HK-2 (cell line): ENCODE data around the gene TMTC1.
"Not testable (repeated sequence)": the region's sequence is repeated elsewhere in the genome, so short reads cannot be mapped to it uniquely, and the experiment has no call there.

Experiments
- DNase-seq: peaks from one replicate; pipeline ENCODE4 v3.0.0-alpha.2; 2018; ENCODE audit not compliant: unreplicated experiment

The TMTC1 gene

DNA sequence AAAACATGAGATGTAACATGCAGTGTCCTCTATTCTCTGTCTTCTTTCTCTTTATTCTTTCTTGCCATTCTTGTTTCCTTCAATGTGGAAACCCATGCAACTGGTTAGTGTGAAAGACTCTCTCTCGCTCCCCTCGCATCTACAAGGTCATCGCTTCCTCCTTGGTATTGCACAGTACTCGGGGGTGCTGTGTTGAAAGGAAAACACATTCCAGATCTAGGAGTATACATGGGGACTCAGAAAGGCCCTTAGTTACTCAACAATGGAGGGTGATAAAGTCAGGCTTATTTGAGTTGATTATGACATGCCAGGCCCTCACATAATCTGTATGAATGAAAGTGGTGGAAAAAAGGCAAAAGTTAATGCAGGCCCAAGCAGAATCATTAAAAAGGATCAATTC is 210.8 kb downstream of the TMTC1 start:
- DNase-seq: no peak

DNA sequence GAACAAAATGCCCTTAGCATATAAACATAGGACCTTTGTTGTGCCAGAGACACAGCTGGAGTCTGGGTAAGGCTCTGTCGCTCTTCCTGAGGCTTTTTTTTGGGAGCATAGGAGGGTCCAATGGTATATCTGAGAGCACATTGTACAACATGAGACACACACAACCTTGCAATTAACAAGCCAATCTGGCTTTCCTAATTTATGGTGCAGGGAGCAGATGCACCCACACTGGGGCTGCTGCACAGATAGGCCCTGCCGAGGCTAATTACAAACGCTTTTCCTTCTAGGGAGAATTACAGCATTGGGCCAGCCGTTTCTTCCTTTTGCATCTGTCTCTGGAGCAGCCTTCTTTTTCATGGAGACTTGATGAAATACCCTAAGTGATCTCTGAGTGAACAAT is 211.3 kb downstream of the TMTC1 start:
- DNase-seq: no peak

DNA sequence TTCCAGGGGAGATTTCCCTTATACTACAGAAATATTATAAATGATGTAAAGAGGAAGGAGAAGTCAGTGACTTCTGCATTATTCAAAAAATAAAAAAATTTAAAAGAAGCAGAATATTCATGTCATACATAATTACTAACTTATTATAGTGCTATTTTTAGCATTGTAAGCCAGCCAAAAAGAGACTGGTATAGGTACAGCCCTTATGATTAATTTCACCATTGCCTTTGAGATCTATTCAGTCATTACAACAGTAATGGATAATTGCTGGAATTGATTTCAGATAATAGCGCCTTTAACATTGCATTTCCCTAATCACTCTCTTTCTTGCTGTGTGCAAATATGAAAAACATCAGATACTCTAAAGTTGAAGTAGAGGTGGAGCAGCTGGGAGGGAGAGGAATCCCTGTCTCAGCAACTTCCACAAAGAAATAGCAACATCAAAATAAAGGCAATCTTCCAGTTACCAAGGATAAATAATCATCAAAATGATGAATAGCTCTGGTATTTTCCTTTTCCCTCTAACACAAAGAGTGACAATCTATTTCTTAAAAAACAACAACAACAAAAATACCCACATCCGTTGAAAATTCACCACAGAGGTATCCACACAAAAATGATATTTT is 214.5 kb downstream of the TMTC1 start:
- DNase-seq: no peak

DNA sequence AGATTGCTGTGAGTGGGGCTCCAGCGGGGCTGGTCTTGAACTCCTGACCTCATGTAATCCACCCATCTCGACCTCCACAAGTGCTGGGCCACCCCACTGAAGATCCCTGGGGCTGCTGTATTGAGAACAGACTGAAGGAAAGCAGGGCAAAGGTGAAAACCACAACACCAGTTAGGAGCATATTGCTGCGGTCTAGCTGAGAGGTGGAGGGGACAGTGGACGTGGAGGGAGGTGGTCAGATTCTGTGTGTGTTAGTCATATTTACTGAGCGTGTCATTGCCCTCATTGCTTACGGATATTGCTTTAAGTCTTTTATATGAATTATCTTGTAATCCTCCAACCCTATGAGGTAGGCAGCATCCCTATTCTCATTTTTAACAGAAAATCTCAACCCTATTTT is 217.3 kb downstream of the TMTC1 start:
- no peak for DNase-seq

DNA sequence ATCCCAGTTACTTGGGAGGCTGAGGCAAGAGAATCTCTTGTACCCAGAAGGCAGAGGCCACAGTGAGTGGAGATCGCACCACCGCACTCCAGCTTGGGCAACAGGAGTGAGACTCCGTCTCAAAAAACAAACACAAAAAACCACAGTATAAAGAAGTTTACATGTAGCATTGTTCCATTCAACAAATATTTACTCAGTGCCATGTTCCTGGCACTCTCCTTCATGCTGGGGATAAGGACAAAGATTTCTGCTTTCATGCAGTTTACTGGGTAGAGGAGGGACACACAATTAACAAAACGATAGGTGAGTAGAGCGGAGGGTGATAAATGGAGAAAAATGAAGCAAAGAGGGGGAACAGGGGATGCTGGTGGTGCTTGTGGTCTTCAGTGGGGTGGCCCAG is 218.0 kb downstream of the TMTC1 start:
- no peak for DNase-seq

DNA sequence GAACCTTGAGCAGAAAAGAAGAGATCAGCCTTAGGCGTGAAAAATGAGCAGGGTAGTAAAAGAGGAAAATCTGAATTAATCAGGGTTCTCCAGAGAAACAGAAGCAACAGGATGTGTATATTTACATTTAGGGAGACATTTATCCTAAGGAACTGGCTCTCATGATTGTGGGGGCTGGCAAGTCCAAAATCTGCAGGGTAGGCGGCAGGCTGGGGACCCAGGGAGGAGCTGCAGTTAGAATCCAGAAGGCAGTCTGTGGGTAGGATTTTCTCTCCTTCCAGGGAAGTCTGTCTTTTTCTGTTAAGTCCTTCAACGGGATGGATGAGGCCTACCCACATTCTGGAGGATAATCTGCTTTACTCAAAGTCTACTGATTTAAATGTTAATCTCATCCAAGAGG is 218.8 kb downstream of the TMTC1 start:
- DNase-seq: no peak

DNA sequence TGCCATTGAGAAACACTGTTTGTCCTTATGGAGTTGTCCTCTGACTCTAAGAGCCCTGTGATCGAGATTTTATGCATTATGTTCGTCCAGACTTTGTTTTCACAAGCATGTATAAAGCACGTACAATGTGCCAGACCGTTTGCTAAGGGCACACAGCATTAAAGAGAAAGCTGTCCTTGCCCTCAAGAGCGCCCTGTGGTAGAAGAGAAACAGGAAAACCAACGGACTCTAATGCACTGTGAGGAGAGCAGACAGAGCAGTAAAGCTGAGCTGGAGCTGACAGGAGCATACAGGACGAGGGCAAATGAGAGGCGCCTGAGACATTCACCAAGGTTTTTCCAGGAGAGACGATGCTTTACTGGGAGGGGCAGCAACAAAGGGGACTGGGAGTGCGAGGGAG is 220.1 kb downstream of the TMTC1 start:
- DNase-seq: no peak

DNA sequence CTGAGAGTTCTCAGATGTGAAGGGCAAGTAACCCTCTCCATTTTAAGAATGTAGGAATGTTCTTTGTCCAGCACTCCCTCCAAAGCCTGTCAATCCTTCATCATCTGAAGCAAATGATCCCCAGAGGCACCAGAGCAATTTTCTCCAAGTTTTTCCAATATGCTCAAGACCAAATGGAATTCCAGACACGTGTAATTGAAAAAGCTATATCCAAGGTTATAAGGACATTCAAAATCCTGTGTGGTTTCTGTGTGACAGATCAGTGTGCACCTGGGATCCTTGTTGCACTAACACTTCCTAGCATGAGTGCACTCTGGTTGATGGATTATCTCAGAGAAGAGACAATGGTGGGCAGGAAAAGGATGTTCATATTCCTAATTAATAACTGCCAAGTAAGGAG is 220.7 kb downstream of the TMTC1 start:
- no peak for DNase-seq

DNA sequence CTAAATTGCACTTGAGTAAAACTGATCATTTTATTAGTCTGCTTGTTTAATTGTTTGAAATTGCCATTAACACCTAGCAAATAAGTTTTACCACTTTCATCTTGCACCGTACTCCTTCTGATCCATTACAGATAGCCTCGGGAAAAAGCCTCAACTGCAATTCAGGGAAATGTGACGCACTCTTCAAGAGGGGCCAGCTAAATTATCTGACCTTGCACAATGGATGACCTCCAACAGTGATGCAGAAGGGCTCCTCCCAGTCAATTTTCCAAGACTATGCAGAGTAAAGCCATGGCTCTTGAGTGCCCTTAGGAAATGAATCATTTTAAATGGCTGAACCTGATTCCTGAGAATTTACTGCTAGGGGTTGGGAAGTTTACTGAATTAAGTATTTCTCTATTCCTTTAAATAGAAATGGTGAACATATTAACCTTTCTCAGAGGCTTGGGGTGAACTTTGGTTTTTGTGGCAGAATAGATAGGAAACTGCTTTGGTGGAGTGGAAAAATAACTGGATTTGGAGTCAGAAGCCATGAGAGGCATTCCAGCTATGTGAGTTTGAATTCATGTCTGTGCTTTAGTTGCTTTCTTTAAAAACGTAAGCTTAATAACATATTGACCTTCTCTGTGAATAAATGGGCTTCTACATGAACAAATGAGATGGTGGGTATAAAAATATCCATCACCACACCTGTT is 221.5 kb downstream of the TMTC1 start:
- no peak for DNase-seq

DNA sequence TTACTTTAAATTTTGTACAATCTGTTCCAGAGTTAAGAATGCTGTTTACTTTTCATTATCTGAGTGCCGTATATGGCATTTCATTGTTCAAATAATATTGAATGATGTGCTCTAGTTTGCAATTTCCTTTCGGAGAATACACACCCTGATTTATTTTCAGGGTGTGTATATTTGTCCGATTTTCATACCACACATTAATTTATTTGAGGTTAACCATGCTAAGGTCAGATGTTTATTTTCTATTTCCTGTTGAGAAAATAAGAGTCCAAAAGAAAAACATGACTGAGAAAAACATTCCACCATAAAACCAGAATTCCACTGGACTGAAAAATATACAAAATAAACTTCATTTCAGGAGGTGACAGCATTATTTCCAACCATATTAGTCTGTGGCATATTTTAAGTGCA is 222.1 kb downstream of the TMTC1 start:
- no peak for DNase-seq

DNA sequence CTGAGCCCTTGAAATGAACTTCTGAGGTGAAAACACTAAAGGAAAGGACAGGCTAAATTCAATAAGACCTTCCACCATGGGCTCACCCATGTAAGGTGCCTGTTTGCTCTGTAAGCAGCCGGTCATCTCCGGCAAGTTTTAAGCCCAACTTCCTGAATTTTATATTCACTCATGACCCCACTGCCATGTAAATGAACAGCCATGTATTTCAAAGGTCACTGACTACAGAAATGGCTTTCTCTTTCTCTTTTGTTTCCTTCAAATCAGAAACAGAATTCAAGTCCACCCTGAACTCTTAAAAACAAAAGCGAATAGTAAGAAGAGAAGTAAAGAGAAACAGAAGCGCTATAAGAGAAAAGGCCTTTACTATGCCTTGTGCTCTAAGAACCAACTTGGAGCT is 224.5 kb downstream of the TMTC1 start:
- no peak for DNase-seq

DNA sequence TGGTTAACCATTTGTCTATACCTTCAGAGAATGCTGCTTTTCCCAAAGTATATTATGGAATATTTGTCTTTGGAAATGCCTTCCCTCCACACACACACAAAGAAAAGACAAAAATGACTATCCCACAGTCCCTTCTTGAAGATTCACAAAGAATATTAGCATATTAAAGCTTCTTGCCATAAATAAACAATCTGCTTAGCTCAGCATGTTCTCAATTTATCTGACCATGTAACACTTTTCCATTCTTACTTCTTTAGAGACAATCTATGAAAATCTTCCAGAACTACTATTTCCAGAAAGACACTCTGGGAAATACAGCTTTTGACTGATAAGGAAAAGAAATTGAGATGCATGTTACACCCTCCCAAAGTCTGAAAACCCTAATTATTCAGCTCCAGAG is 227.4 kb downstream of the TMTC1 start:
- no peak for DNase-seq

DNA sequence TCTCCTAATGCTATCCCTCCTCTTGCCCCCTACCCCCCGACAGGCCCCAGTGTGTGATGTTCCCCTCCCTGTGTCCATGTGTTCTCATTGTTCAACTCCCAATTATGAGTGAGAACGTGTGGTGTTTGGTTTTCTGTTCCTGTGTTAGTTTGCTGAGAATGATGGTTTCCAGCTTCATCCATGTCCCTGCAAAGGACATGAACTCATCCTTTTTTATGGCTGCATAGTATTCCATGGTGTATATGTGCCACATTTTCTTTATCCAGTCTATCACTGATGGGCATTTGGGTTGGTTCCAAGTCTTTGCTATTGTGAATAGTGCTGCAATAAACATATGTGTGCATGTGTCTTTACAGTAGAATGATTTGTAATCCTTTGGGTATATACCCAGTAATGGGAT is 228.3 kb downstream of the TMTC1 start:
- DNase-seq: not testable (repeated sequence)

DNA sequence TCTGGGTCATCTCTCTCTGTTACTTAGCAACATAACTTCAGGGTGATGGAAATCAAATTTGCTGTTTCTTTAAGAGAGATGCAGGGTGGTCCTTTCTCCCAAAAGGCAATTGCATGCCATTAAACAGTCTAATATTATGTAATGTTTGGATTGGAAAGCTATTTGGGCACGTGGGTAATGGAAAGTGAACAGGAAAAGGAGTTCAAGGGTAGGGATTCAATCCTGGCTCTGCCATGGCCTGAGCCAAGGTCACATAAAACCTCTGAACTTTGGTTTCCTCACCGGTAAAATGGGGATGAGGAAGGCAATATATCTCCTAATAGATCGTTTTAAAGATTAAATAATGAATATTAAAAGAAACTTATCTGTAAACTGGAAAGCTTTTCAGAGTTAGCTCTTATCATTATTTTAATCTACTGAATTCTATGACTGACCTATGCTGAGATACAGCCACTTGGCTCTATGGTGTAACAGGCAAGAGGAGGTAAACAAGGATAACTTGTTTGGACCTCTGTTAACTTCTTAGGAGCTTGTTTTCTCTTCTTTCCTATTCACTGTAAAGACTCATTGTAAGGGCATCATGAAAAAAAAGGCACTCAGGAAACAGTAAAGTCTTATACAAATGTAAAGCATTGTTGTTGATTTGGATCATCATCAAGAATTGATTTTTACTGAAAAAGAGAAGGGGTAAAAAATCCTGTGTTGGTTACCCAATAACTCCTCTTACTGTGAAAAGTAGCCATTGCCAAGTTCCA is 230.6 kb downstream of the TMTC1 start:
- DNase-seq: no peak

DNA sequence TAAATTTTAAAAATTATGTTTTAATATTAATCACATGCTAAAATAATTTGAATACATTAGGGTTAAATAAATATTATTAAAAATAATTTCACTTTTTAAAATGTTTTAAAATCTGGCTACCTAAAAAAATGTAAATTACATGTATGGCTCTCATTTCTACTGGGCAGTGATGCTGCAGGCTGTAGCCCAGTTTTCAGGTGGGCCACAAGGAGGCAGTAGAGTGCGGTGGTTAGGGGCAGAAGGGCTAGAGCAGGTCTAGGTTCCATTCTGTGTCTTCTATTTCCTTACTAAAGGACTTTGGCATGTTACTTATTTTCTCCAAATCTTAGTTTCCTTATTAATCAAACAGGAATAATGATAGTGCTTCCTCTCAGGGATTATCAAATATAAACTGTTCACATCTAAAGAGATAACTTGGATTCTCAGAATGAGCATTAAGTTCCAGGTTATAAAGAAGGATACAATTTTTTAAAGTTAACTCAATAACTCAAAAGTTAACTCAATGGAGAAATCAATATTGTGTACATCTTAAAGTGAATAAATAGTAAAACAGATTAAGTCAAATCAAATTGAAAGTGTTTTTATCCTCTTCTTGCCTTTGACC is 231.3 kb downstream of the TMTC1 start:
- DNase-seq: peak; percentile 49

DNA sequence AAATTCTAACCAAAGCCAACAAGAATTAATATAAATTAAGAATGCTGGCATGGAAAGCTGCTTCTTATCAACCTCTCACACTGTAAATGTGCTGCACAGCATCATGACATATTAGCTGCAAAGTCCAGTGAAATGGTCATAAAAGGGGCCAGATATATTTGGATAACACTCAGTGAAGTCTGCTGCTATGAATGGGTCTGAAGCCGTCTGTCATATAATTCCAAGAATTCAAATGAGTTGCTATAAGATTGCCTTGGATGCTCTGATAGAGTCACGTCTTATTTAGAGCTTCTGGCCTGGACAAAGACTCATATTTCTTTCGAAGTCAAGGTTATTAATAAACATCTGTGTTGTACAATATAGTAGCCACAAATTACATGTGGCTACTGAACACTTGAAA is 231.9 kb downstream of the TMTC1 start:
- DNase-seq: no peak

DNA sequence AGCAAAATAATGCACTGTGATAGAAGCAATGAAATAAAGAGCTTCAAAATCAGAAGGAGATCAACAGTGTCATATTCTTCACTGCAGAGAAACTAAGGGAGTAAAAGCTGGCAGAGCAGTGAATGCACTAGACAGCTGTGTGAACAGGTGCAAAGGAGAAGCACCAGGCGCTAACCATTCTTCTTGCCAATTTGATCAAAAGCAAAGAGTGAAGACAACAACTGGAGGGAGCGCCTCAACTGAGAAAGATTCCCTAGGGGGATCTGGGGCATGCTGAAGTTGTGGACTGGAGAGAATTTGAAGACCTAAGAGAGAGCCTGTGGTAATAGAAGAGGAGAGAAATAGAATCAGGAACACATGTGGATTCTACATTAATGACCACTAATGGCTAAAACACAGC is 235.9 kb downstream of the TMTC1 start:
- no peak for DNase-seq

DNA sequence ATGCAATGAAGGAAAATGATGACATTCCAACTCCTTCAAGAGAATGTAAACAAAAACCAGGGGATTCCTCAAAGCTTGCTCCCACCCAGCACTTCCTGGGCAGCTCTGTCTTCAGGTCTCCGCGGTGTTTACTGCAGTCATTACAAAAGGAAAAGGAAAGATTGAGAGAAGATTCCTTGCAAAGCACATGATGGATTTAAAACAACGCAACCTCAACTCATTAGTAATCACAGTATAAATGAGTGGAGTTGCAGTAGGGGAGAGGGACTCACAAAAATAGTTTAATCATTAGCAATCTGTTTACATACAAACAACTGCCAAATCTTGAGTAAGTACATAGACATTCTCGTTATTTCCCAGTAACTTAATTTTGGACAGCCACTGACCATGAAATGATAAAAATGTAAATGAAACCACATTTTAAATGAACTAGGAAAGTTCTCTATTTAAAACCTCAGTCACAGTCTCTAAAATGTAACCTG is 236.6 kb downstream of the TMTC1 start:
- DNase-seq: no peak

DNA sequence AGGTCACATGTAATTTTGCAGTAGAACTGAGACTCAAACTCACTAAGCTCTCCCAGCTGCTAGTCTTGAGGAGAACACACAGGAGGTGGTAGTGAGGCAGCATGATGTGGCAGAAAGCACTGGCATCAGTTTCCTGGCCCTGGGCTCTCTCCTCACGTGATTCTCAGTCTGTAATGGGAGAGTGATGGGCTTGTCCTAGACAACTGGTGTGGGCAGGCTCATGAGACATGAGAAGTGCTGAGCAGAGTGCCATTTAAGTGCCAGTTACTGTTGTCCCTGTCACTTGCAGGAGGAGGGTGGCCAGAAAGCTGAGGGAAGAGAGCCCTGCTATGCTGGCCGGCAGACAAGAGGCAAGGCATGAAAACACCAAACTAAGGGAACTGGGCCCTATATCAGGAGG is 237.7 kb downstream of the TMTC1 start:
- no peak for DNase-seq

DNA sequence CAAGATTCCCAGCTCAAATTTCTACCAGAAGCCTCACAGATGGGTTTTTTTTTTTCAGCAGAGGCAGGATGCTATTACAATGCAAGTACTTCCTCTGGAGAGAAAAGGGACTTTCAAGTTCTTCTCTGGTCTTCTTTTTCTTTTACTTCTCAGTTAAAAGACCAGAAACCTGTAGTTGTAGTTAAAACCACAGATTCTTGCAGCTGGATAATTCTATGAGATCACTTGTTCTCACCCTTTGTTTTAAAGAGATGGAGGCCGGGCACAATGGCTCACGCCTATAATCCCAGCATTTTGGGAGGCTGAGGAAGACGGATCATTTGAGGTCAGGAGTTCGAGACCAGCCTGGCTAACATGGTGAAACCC is 238.7 kb downstream of the TMTC1 start:
- DNase-seq: no peak

DNA sequence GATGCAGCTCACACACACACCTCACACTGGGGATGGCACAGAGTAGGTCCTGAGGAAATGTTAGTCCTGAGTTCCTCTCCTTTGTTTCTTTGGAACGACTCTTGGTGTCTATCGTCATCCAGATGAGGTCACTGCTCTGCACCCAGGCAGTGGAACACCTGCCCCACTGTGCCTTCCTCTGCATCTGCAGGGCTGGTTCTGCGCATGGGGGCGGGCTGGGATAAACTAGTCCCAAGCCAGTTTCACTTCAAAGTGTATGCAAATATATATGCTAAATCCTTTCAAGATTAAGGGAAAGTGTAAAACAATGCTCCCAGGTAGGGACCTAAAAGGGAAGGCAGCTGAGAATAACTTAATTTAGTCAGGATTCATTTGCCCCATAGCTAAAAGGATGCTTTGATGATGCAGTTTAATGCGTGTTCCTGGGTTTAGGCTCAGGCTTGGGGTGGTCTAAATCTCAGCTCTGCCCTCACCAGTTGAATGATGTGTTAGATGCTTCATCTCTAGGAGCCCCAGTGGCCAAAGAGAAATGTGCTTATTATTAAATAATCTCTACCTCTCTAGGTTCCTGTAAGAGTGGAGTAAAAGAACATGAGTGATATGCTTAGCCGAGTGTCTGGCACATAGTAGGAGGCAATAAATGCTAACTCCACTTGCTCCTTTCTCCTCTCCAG is 239.2 kb downstream of the TMTC1 start:
- no peak for DNase-seq

DNA sequence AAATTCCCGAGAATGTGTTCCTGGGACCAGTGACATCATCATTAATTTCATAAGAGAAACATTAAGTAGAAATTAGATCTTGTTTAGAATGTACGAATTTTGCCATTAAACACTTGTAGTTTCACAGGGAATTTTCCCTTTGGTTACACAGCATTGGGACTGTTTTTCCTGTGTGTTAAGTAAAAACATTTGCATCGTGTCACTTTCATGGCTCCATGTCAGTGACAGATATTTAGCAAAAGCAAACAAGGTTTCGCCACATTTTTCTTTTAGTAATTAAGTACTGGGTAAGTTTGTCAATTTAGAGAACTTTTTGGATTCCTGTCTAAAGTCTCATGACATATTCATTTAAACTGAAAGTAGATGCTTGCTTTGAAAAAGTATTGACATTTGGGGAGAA is 240.7 kb downstream of the TMTC1 start:
- DNase-seq: no peak
